Measurements from ENCODE around the gene DYRK1B. TPM values are rescaled to one million over a fixed set of nuclear protein-coding genes. Genes with fewer than 3 reads are reported as not detected.

DYRK1B gene
- total and polyA plus RNA-seq, 2 donors (not counting 1 experiment from before 2014, with no cell fraction given): 7.7 to 12.2 TPM

GRCh38 chr19:39824143-39825092 is 9.5 kb downstream of the DYRK1B start:
- peak overlapping the region; percentile 99 for H3K4me2 ChIP-seq (ENCODE audit: extremely low read depth, insufficient read depth, low read length)
- H3K27ac ChIP-seq (ENCODE audit: insufficient read depth, low read length): peak overlapping the region; percentile 43
- no peak for TF ChIP-seq EZH2 (IDR thresholded peaks at IDR 0.05; ENCODE audit: low read length, missing control alignments)
- no peak for TF ChIP-seq CTCF (conservative IDR thresholded peaks at IDR 0.05 in 1 of 2, IDR thresholded peaks at IDR 0.05 in 1 of 2; ENCODE audit: low read depth in 1 of 2, low read length in 2 of 2)

GRCh38 chr19:39823686-39824085 is 10.3 kb downstream of the DYRK1B start:
- Histone ChIP-seq H3K4me3 (replicated peaks in 1 of 4; ENCODE audit: control extremely low read depth in 1 of 4, insufficient read depth in 1 of 4, low read depth in 3 of 4, low read length in 4 of 4) (peak overlapping the region; percentile 72 to 86 (median 74)), H3K27ac (ENCODE audit: insufficient read depth, low read length) (no peak overlapping the region), H3K9me3 (ENCODE audit: control insufficient read depth, insufficient read depth, low read depth, low read length) (no peaks in the 10 kb centered on the region), H2AFZ (ENCODE audit: low read length) (peak overlapping the region; percentile 59), H3K9ac (ENCODE audit: insufficient read depth, low read length) (peak overlapping the region; percentile 59), H4K20me1 (ENCODE audit: control insufficient read depth, extremely low read depth, insufficient read depth, low read length) (no peaks in the 10 kb centered on the region), H3K4me1 (ENCODE audit: control insufficient read depth, extremely low read depth, insufficient read depth, low read length) (no peaks in the 10 kb centered on the region), H3K36me3 (ENCODE audit: control insufficient read depth, insufficient read depth, low read length) (peaks cover 7% of the 10 kb centered on the region), H3K27me3 (ENCODE audit: control insufficient read depth, insufficient read depth, low read length) (no peaks in the 10 kb centered on the region), H3K79me2 (ENCODE audit: control insufficient read depth, insufficient read depth, low read length) (no peaks in the 10 kb centered on the region), H3K4me2 (ENCODE audit: extremely low read depth, insufficient read depth, low read length) (peak overlapping the region; percentile 99)
- TF ChIP-seq CTCF (conservative IDR thresholded peaks at IDR 0.05 in 1 of 2, IDR thresholded peaks at IDR 0.05 in 1 of 2; ENCODE audit: low read depth in 1 of 2, low read length in 2 of 2) (no peak), EZH2 (IDR thresholded peaks at IDR 0.05; ENCODE audit: low read length, missing control alignments) (no peak)
- peak in 1 of 2 donors; percentile 4 for DNase-seq (ENCODE audit: low read depth in 2 of 2)

More at GRCh38 chr19:39824143-39825092, 9.5 kb downstream of the DYRK1B start:
- H2AFZ ChIP-seq (ENCODE audit: low read length): peak overlapping the region; percentile 59
- H3K36me3 ChIP-seq (ENCODE audit: control insufficient read depth, insufficient read depth, low read length): peaks cover 7% of the 10 kb centered on the region
- peak overlapping the region; percentile 72 to 86 (median 74) for H3K4me3 ChIP-seq (replicated peaks in 1 of 4; ENCODE audit: control extremely low read depth in 1 of 4, insufficient read depth in 1 of 4, low read depth in 3 of 4, low read length in 4 of 4)
- no peaks in the 10 kb centered on the region for H3K4me1 ChIP-seq (ENCODE audit: control insufficient read depth, extremely low read depth, insufficient read depth, low read length)
- H3K79me2 ChIP-seq (ENCODE audit: control insufficient read depth, insufficient read depth, low read length): no peaks in the 10 kb centered on the region
- H3K9me3 ChIP-seq (ENCODE audit: control insufficient read depth, insufficient read depth, low read depth, low read length): no peaks in the 10 kb centered on the region
- peak overlapping the region; percentile 59 for H3K9ac ChIP-seq (ENCODE audit: insufficient read depth, low read length)
- peak; percentile 92 to 93 for DNase-seq (ENCODE audit: low read depth in 2 of 2)
- H4K20me1 ChIP-seq (ENCODE audit: control insufficient read depth, extremely low read depth, insufficient read depth, low read length): no peaks in the 10 kb centered on the region
- no peaks in the 10 kb centered on the region for H3K27me3 ChIP-seq (ENCODE audit: control insufficient read depth, insufficient read depth, low read length)

- H3K27me3 ChIP-seq (ENCODE audit: control insufficient read depth, insufficient read depth, low read length): no peaks in the 10 kb centered on the region
- no peaks in the 10 kb centered on the region for H3K79me2 ChIP-seq (ENCODE audit: control insufficient read depth, insufficient read depth, low read length)
- H3K4me3 ChIP-seq (replicated peaks in 1 of 4; ENCODE audit: control extremely low read depth in 1 of 4, insufficient read depth in 1 of 4, low read depth in 3 of 4, low read length in 4 of 4): no peak overlapping the region
- H3K4me1 ChIP-seq (ENCODE audit: control insufficient read depth, extremely low read depth, insufficient read depth, low read length): no peaks in the 10 kb centered on the region
- H4K20me1 ChIP-seq (ENCODE audit: control insufficient read depth, extremely low read depth, insufficient read depth, low read length): no peaks in the 10 kb centered on the region
- no peak overlapping the region for H3K9ac ChIP-seq (ENCODE audit: insufficient read depth, low read length)
- H3K9me3 ChIP-seq (ENCODE audit: control insufficient read depth, insufficient read depth, low read depth, low read length): no peaks in the 10 kb centered on the region
- no peak overlapping the region for H3K4me2 ChIP-seq (ENCODE audit: extremely low read depth, insufficient read depth, low read length)
- no peak overlapping the region for H2AFZ ChIP-seq (ENCODE audit: low read length)
- no peak overlapping the region for H3K27ac ChIP-seq (ENCODE audit: insufficient read depth, low read length)
- no peak for TF ChIP-seq EZH2 (IDR thresholded peaks at IDR 0.05; ENCODE audit: low read length, missing control alignments)
- no peak for TF ChIP-seq CTCF (conservative IDR thresholded peaks at IDR 0.05 in 1 of 2, IDR thresholded peaks at IDR 0.05 in 1 of 2; ENCODE audit: low read depth in 1 of 2, low read length in 2 of 2)
- no peak for DNase-seq (ENCODE audit: low read depth in 2 of 2)
- H3K36me3 ChIP-seq (ENCODE audit: control insufficient read depth, insufficient read depth, low read length): no peaks in the 10 kb centered on the region
Measured at GRCh38 chr19:39820696-39821095, 13.3 kb downstream of the DYRK1B start.
